GM12873 (cell line): ENCODE results near the gene GPATCH2L.

Experiments
- CTCF ChIP-seq: IDR thresholded peaks from 2 replicates; pipeline ENCODE4 v1.5.1; 2012; ENCODE audit warnings: low read depth, mild to moderate bottlenecking, moderate library complexity, low read length, control low read depth; ENCODE audit not compliant: insufficient read depth; ENCODE audit errors: missing control alignments

GPATCH2L gene

GRCh38 chr14:76129851-76130576 lies 21.7 kb upstream of the GPATCH2L start:
- no peak for TF ChIP-seq CTCF

GRCh38 chr14:76131071-76131965 lies 20.4 kb upstream of the GPATCH2L start:
- TF ChIP-seq CTCF, result no peak

GRCh38 chr14:76133103-76133502 lies 18.6 kb upstream of the GPATCH2L start:
- no peak for TF ChIP-seq CTCF

- TF ChIP-seq CTCF, result no peak
These were observed 17.5 kb upstream of the GPATCH2L start for GRCh38 chr14:76134231-76134630.

- no peak for TF ChIP-seq CTCF
These were observed 16.0 kb upstream of the GPATCH2L start for GRCh38 chr14:76135722-76136121.

- TF ChIP-seq CTCF, result no peak
These were observed 15.1 kb upstream of the GPATCH2L start for GRCh38 chr14:76136476-76137110.
